WTC11 (cell line): ENCODE data around the gene NTRK2. TPM values are rescaled to one million over a fixed set of nuclear protein-coding genes. Genes with fewer than 3 reads are reported as not detected.
A peak's percentile ranks its signal among the peaks of the same experiment; 100 is the strongest.

ENCODE experiments used
- ATAC-seq: fragments of 200-7000 bp; cut with Tn5 transposase; 2 replicates; pipeline ENCODE4 v1.10.0; 2021; ENCODE audit warnings: mild to moderate bottlenecking, moderate library complexity
- Bru-seq: library from RNA; stranded (reverse); fragments of 400-500 nt; gene quantifications from one replicate; lab custom pipeline; 2021; lab: Mats Ljungman, UMichigan
- CTCF ChIA-PET: fragments of 300-600 bp; sonication (Branson Sonifier 250); formaldehyde crosslinking; loops from one replicate; lab custom pipeline; 2021; ENCODE audit warnings: antibody characterized with exemption; lab: Charles Lee
- POLR2A ChIA-PET: fragments of 350-600 bp; sonication (Branson Sonifier 250); formaldehyde crosslinking; loops from one replicate; lab custom pipeline; 2021; ENCODE audit warnings: antibody characterized with exemption; lab: Charles Lee
- DNase-seq: peaks from one replicate; pipeline ENCODE4 v3.0.0; 2021; ENCODE audit warnings: low spot score
- H3K27ac Mint-ChIP-seq: 2 replicates; pipeline ENCODE4 v1.8.0; 2021; ENCODE audit warnings: mixed read lengths
- H3K27me3 Mint-ChIP-seq: 2 replicates; pipeline ENCODE4 v1.8.0; 2021; ENCODE audit warnings: low read depth, mild to moderate bottlenecking, moderate library complexity, mixed read lengths
- H3K36me3 Mint-ChIP-seq: 2 replicates; pipeline ENCODE4 v1.8.0; 2021; ENCODE audit warnings: mixed read lengths
- H3K4me1 Mint-ChIP-seq: 2 replicates; pipeline ENCODE4 v1.8.0; 2022; ENCODE audit warnings: mixed read lengths
- H3K4me3 Mint-ChIP-seq: 2 replicates; pipeline ENCODE4 v1.8.0; 2021; ENCODE audit warnings: mild to moderate bottlenecking, moderate library complexity, mixed read lengths
- H3K9me3 Mint-ChIP-seq: 2 replicates; pipeline ENCODE4 v1.8.0; 2021; ENCODE audit warnings: mixed read lengths
- ATF1 ChIP-seq: sonication (generic); formaldehyde crosslinking; IDR thresholded peaks from 2 replicates; pipeline ENCODE4 v1.8.1; 2023; ENCODE audit warnings: mild to moderate bottlenecking, moderate library complexity, missing genetic modification reagents
- CREB1 ChIP-seq: sonication (generic); formaldehyde crosslinking; IDR thresholded peaks from 2 replicates; pipeline ENCODE4 v1.8.0; 2023; ENCODE audit warnings: mild to moderate bottlenecking, missing genetic modification reagents
- CREM ChIP-seq: sonication (generic); formaldehyde crosslinking; IDR thresholded peaks from 2 replicates; pipeline ENCODE4 v1.8.1; 2022; ENCODE audit warnings: mild to moderate bottlenecking, missing genetic modification reagents, moderate library complexity
- FOXP4 ChIP-seq: sonication (generic); formaldehyde crosslinking; IDR thresholded peaks from 2 replicates; pipeline ENCODE4 v1.8.0; 2022; ENCODE audit warnings: mild to moderate bottlenecking, missing genetic modification reagents
- GABPB1 ChIP-seq: sonication (generic); formaldehyde crosslinking; IDR thresholded peaks from 2 replicates; pipeline ENCODE4 v1.8.1; 2023; ENCODE audit warnings: mild to moderate bottlenecking, missing genetic modification reagents
- JAZF1 ChIP-seq: fragments of 250-450 bp; sonication (Bioruptor Pico); IDR thresholded peaks from 2 replicates; pipeline ENCODE4 v1.9.0; 2021; ENCODE audit warnings: moderate library complexity, mild to moderate bottlenecking, inconsistent platforms
- JUN ChIP-seq: sonication (generic); formaldehyde crosslinking; IDR thresholded peaks from 2 replicates; pipeline ENCODE4 v1.8.0; 2023; ENCODE audit warnings: mild to moderate bottlenecking, missing genetic modification reagents
- MAX ChIP-seq: sonication (generic); formaldehyde crosslinking; IDR thresholded peaks from 2 replicates; pipeline ENCODE4 v1.8.0; 2022; ENCODE audit warnings: mild to moderate bottlenecking, missing genetic modification reagents
- NR3C1 ChIP-seq: sonication (generic); formaldehyde crosslinking; conservative IDR thresholded peaks from 2 replicates; pipeline ENCODE4 v1.8.1; 2023; ENCODE audit warnings: low read depth, mild to moderate bottlenecking, missing genetic modification reagents
- PREB ChIP-seq: sonication (generic); formaldehyde crosslinking; IDR thresholded peaks from 2 replicates; pipeline ENCODE4 v1.8.1; 2022; ENCODE audit warnings: mild to moderate bottlenecking, missing genetic modification reagents, moderate library complexity, borderline replicate concordance
- RELA ChIP-seq: sonication (generic); formaldehyde crosslinking; IDR thresholded peaks from 2 replicates; pipeline ENCODE4 v1.8.1; 2022; ENCODE audit warnings: missing genetic modification reagents, mild to moderate bottlenecking, borderline replicate concordance
- TEAD1 ChIP-seq: sonication (generic); formaldehyde crosslinking; IDR thresholded peaks from 2 replicates; pipeline ENCODE4 v1.8.0; 2022; ENCODE audit warnings: mild to moderate bottlenecking, missing genetic modification reagents
- USF1 ChIP-seq: sonication (generic); formaldehyde crosslinking; IDR thresholded peaks from 2 replicates; pipeline ENCODE4 v1.8.0; 2022; ENCODE audit warnings: mild to moderate bottlenecking, missing genetic modification reagents
- ZNF317 ChIP-seq: sonication (generic); formaldehyde crosslinking; IDR thresholded peaks from 2 replicates; pipeline ENCODE4 v1.8.1; 2023; ENCODE audit warnings: low read depth, mild to moderate bottlenecking, moderate library complexity, missing genetic modification reagents, borderline replicate concordance
- ZNF416 ChIP-seq: fragments of 250-450 bp; sonication (Bioruptor Pico); IDR thresholded peaks from 2 replicates; pipeline ENCODE4 v1.9.0; 2021; ENCODE audit warnings: mild to moderate bottlenecking, inconsistent platforms
- long read RNA-seq, 3 experiments: library from RNA in 1 of 3; library from capped mRNA in 1 of 3; library from polyadenylated mRNA in 1 of 3; unstranded in 2 of 3; stranded (forward) in 1 of 3; transcript quantifications; one replicate each; pipeline ENCODE4 v2.0.0, GENCODE V29; 2021
- total RNA-seq: library from RNA; stranded (reverse); gene quantifications from 3 replicates; pipeline ENCODE4 v1.2.3, GENCODE V29; 2021
- TF ChIP-seq, protein P1 (sequence below): fragments of 250-450 bp; sonication (Bioruptor Pico); IDR thresholded peaks from 2 replicates; pipeline ENCODE4 v1.9.0; 2021; ENCODE audit warnings: mild to moderate bottlenecking, borderline replicate concordance
- TF ChIP-seq, protein P2 (sequence below): sonication (generic); formaldehyde crosslinking; IDR thresholded peaks from 2 replicates; pipeline ENCODE4 v1.8.0; 2023; ENCODE audit warnings: mild to moderate bottlenecking, missing genetic modification reagents
- TF ChIP-seq, protein P3 (sequence below): fragments of 250-450 bp; sonication (Bioruptor Pico); IDR thresholded peaks from 2 replicates; pipeline ENCODE4 v2.1.2; 2022; ENCODE audit warnings: mild to moderate bottlenecking, moderate library complexity

NTRK2 gene
- total RNA-seq: 0.02 to 0.05 TPM (median 0.05 TPM) in 3 replicates
- Bru-seq, nascent RNA: percentile 1 among the genes with signal in this experiment
- long read RNA-seq, experiment 1: 0 reads
- long read RNA-seq, experiment 2: 0 reads
- long read RNA-seq, experiment 3: 0 reads

- peaks cover 85% of the 10 kb centered on the region for H3K27me3 Mint-ChIP-seq
- peaks cover 5% of the 10 kb centered on the region for H3K9me3 Mint-ChIP-seq
- H3K4me3 Mint-ChIP-seq: peak within 1 kb of the TSS; percentile 74
- H3K27ac Mint-ChIP-seq: no peak within 1 kb of the TSS
- DNase-seq (peak; percentile 54), ATAC-seq (peak; percentile 31)
- CTCF ChIA-PET: interaction anchor here (0.9 to 2.3 kb wide), 20 partner anchors 17 to 756 kb away, joined by 3 to 27 read pairs (median 6); no protein-coding TSS in a partner anchor
- peaks cover 16% of the 10 kb centered on the region for H3K4me1 Mint-ChIP-seq
- TF ChIP-seq CREM (CRISPR knock-in tag): no peak
- TF ChIP-seq, protein P1, sequence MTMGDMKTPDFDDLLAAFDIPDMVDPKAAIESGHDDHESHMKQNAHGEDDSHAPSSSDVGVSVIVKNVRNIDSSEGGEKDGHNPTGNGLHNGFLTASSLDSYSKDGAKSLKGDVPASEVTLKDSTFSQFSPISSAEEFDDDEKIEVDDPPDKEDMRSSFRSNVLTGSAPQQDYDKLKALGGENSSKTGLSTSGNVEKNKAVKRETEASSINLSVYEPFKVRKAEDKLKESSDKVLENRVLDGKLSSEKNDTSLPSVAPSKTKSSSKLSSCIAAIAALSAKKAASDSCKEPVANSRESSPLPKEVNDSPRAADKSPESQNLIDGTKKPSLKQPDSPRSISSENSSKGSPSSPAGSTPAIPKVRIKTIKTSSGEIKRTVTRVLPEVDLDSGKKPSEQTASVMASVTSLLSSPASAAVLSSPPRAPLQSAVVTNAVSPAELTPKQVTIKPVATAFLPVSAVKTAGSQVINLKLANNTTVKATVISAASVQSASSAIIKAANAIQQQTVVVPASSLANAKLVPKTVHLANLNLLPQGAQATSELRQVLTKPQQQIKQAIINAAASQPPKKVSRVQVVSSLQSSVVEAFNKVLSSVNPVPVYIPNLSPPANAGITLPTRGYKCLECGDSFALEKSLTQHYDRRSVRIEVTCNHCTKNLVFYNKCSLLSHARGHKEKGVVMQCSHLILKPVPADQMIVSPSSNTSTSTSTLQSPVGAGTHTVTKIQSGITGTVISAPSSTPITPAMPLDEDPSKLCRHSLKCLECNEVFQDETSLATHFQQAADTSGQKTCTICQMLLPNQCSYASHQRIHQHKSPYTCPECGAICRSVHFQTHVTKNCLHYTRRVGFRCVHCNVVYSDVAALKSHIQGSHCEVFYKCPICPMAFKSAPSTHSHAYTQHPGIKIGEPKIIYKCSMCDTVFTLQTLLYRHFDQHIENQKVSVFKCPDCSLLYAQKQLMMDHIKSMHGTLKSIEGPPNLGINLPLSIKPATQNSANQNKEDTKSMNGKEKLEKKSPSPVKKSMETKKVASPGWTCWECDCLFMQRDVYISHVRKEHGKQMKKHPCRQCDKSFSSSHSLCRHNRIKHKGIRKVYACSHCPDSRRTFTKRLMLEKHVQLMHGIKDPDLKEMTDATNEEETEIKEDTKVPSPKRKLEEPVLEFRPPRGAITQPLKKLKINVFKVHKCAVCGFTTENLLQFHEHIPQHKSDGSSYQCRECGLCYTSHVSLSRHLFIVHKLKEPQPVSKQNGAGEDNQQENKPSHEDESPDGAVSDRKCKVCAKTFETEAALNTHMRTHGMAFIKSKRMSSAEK: no peak
- TF ChIP-seq MAX (CRISPR knock-in tag): peak; percentile 10; the same call in 1 of the 2 replicates
- H3K36me3 Mint-ChIP-seq: no peaks in the 10 kb centered on the region
- POLR2A ChIA-PET: no interaction called here
Observed at GRCh38 chr9:84669288-84670137, at the start of gene NTRK2. Gene NTRK2, plus strand, starts transcription at chr9:84669729. Its CDS starts 1,020 bp downstream, at chr9:84670749.

DNA sequence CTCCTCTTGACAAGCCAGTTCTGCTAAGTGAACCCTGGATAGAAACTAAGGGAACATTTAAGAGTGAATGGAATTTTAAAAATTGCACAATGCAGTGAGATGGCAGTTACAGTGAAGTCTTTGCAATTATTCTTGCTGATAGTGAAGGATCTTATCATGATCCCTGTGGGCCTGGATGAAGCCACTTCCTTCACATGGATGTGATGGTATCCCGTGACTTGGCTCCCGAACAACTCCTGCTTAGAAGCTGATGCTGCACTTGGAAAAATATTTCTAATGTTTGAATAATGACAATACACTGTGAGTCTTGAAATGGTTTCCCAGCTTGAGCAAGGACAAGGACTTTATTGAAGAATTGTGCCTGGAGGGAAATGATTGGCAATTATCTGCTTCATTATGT lies 49.2 kb upstream of the NTRK2 start:
- Mint-ChIP-seq H3K4me1 (peaks cover 5% of the 10 kb centered on the region), H3K36me3 (no peaks in the 10 kb centered on the region), H3K9me3 (no peaks in the 10 kb centered on the region), H3K4me3 (no peak overlapping the region), H3K27me3 (no peaks in the 10 kb centered on the region; the same call in 1 of the 2 replicates), H3K27ac (no peak overlapping the region)
- DNase-seq (no peak), ATAC-seq (no peak)
- POLR2A ChIA-PET: no interaction called here
- CTCF ChIA-PET: no interaction called here
- no peak for TF ChIP-seq RELA
- no peak for TF ChIP-seq JUN (CRISPR knock-in tag)
- no peak for TF ChIP-seq JAZF1
- no peak for TF ChIP-seq NR3C1 (CRISPR knock-in tag)
- TF ChIP-seq CREM (CRISPR knock-in tag): no peak
- no peak for TF ChIP-seq ZNF416 (CRISPR knock-in tag)
- TF ChIP-seq GABPB1 (CRISPR knock-in tag): no peak
- TF ChIP-seq, protein P2, sequence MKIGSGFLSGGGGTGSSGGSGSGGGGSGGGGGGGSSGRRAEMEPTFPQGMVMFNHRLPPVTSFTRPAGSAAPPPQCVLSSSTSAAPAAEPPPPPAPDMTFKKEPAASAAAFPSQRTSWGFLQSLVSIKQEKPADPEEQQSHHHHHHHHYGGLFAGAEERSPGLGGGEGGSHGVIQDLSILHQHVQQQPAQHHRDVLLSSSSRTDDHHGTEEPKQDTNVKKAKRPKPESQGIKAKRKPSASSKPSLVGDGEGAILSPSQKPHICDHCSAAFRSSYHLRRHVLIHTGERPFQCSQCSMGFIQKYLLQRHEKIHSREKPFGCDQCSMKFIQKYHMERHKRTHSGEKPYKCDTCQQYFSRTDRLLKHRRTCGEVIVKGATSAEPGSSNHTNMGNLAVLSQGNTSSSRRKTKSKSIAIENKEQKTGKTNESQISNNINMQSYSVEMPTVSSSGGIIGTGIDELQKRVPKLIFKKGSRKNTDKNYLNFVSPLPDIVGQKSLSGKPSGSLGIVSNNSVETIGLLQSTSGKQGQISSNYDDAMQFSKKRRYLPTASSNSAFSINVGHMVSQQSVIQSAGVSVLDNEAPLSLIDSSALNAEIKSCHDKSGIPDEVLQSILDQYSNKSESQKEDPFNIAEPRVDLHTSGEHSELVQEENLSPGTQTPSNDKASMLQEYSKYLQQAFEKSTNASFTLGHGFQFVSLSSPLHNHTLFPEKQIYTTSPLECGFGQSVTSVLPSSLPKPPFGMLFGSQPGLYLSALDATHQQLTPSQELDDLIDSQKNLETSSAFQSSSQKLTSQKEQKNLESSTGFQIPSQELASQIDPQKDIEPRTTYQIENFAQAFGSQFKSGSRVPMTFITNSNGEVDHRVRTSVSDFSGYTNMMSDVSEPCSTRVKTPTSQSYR (CRISPR knock-in tag): no peak
- no peak for TF ChIP-seq ATF1 (CRISPR knock-in tag)
- no peak for TF ChIP-seq ZNF317
- TF ChIP-seq PREB: no peak
- TF ChIP-seq TEAD1 (CRISPR knock-in tag): no peak
- TF ChIP-seq FOXP4: no peak
- no peak for TF ChIP-seq CREB1 (CRISPR knock-in tag)
- TF ChIP-seq, protein P3, sequence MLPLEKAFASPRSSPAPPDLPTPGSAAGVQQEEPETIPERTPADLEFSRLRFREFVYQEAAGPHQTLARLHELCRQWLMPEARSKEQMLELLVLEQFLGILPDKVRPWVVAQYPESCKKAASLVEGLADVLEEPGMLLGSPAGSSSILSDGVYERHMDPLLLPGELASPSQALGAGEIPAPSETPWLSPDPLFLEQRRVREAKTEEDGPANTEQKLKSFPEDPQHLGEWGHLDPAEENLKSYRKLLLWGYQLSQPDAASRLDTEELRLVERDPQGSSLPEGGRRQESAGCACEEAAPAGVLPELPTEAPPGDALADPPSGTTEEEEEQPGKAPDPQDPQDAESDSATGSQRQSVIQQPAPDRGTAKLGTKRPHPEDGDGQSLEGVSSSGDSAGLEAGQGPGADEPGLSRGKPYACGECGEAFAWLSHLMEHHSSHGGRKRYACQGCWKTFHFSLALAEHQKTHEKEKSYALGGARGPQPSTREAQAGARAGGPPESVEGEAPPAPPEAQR (CRISPR knock-in tag): no peak
- no peak for TF ChIP-seq USF1
